Mesothelial cell of epicardium (in vitro differentiated cells): ENCODE results near the gene KCTD2. TPM values are rescaled to one million over a fixed set of nuclear protein-coding genes. Genes with fewer than 3 reads are reported as not detected.
A peak's percentile ranks its signal among the peaks of the same experiment; 100 is the strongest.
"Not testable (repeated sequence)": the region's sequence is repeated elsewhere in the genome, so short reads cannot be mapped to it uniquely, and the experiment has no call there.

Experiments
- DNase-seq, 2 experiments: peaks; one replicate each; pipeline ENCODE4 v3.0.0; 2021; ENCODE audit warnings: low spot score in 2 of 2; ENCODE audit not compliant: unreplicated experiment in 2 of 2
- H3K27ac Mint-ChIP-seq: 2 replicates; pipeline ENCODE4 v1.8.0; 2021; ENCODE audit warnings: mixed read lengths
- H3K27me3 Mint-ChIP-seq: 2 replicates; pipeline ENCODE4 v1.8.0; 2021; ENCODE audit warnings: low read depth, mixed read lengths
- H3K36me3 Mint-ChIP-seq: 2 replicates; pipeline ENCODE4 v1.8.0; 2021; ENCODE audit warnings: mixed read lengths
- H3K4me1 Mint-ChIP-seq: 2 replicates; pipeline ENCODE4 v1.8.0; 2021; ENCODE audit warnings: mixed read lengths
- H3K4me3 Mint-ChIP-seq: 2 replicates; pipeline ENCODE4 v1.8.0; 2021; ENCODE audit warnings: mild to moderate bottlenecking, moderate library complexity, mixed read lengths
- H3K9me3 Mint-ChIP-seq: 2 replicates; pipeline ENCODE4 v1.8.0; 2021; ENCODE audit warnings: mixed read lengths
- CTCF ChIP-seq: fragments of 200-600 bp; sonication (generic); IDR thresholded peaks from one replicate; pipeline ENCODE4 v1.5.0; 2021; ENCODE audit warnings: antibody characterized with exemption; ENCODE audit not compliant: unreplicated experiment
- total RNA-seq: library from RNA; stranded (reverse); gene quantifications from 3 replicates; pipeline ENCODE4 v1.2.1, GENCODE V29; 2021

Gene KCTD2
- total RNA-seq, 1 donor from 2014 or later = 24.1 TPM

GRCh38 chr17:75064867-75065561 is 18.0 kb downstream of the KCTD2 start:
- DNase-seq = no peak
- Mint-ChIP-seq H3K27ac (no peak overlapping the region), H3K4me3 (no peak overlapping the region), H3K9me3 (no peaks in the 10 kb centered on the region), H3K27me3 (no peaks in the 10 kb centered on the region), H3K4me1 (no peaks in the 10 kb centered on the region), H3K36me3 (peaks cover 18% of the 10 kb centered on the region)
- TF ChIP-seq CTCF = no peak

GRCh38 chr17:75065562-75066151 is 18.6 kb downstream of the KCTD2 start:
- Mint-ChIP-seq H3K27ac (no peak overlapping the region), H3K4me1 (no peaks in the 10 kb centered on the region), H3K9me3 (no peaks in the 10 kb centered on the region), H3K27me3 (no peaks in the 10 kb centered on the region), H3K36me3 (peaks cover 18% of the 10 kb centered on the region), H3K4me3 (no peak overlapping the region)
- no peak for DNase-seq
- no peak for TF ChIP-seq CTCF

GRCh38 chr17:75067856-75068255 is 20.8 kb downstream of the KCTD2 start:
- no peak overlapping the region for H3K27ac Mint-ChIP-seq
- no peaks in the 10 kb centered on the region for H3K4me1 Mint-ChIP-seq
- no peak for TF ChIP-seq CTCF
- peaks cover 13% of the 10 kb centered on the region for H3K36me3 Mint-ChIP-seq
- H3K9me3 Mint-ChIP-seq = no peaks in the 10 kb centered on the region
- H3K27me3 Mint-ChIP-seq = no peaks in the 10 kb centered on the region
- no peak overlapping the region for H3K4me3 Mint-ChIP-seq
- DNase-seq = no peak

- no peak overlapping the region for H3K27ac Mint-ChIP-seq
- peaks cover 5% of the 10 kb centered on the region for H3K4me1 Mint-ChIP-seq
- no peaks in the 10 kb centered on the region for H3K27me3 Mint-ChIP-seq
- no peak overlapping the region for H3K4me3 Mint-ChIP-seq
- H3K36me3 Mint-ChIP-seq = peaks cover 9% of the 10 kb centered on the region
- no peak for DNase-seq
- no peaks in the 10 kb centered on the region for H3K9me3 Mint-ChIP-seq
- TF ChIP-seq CTCF = no peak
These were observed 21.7 kb downstream of the KCTD2 start for GRCh38 chr17:75068750-75069149.

GRCh38 chr17:75069783-75070182 is 22.8 kb downstream of the KCTD2 start:
- no peak for DNase-seq
- Mint-ChIP-seq H3K4me1 (peaks cover 7% of the 10 kb centered on the region), H3K27me3 (no peaks in the 10 kb centered on the region), H3K36me3 (peaks cover 3% of the 10 kb centered on the region), H3K9me3 (no peaks in the 10 kb centered on the region), H3K27ac (no peak overlapping the region), H3K4me3 (no peak overlapping the region)
- peak; percentile 11 for TF ChIP-seq CTCF

- H3K4me1 Mint-ChIP-seq, H3K27ac Mint-ChIP-seq, H3K27me3 Mint-ChIP-seq, DNase-seq, H3K4me3 Mint-ChIP-seq, H3K9me3 Mint-ChIP-seq, H3K36me3 Mint-ChIP-seq: not testable (repeated sequence)
These were observed 24.6 kb downstream of the KCTD2 start for GRCh38 chr17:75071478-75072271.

GRCh38 chr17:75072909-75073308 is 25.9 kb downstream of the KCTD2 start:
- H3K4me1 Mint-ChIP-seq, DNase-seq: not testable (repeated sequence)

More at GRCh38 chr17:75072909-75073308, 25.9 kb downstream of the KCTD2 start:
- H3K36me3 Mint-ChIP-seq, H3K27ac Mint-ChIP-seq, H3K9me3 Mint-ChIP-seq, H3K4me3 Mint-ChIP-seq, H3K27me3 Mint-ChIP-seq: not testable (repeated sequence)
